Smooth muscle cell (in vitro differentiated cells): Measurements from ENCODE around the gene MOCS3. TPM values are rescaled to one million over a fixed set of nuclear protein-coding genes. Genes with fewer than 3 reads are reported as not detected.

Source experiments
- DNase-seq: peaks from one replicate; lab custom pipeline; 2025; ENCODE audit not compliant: unreplicated experiment; lab: John Stamatoyannopoulos, UW
- H2AFZ ChIP-seq: fragments of 200-600 bp; sonication (generic); 2 replicates; pipeline ENCODE4 v1.6.0; 2016; ENCODE audit warnings: antibody characterized with exemption, low read depth, mild to moderate bottlenecking
- H3F3A ChIP-seq: fragments of 200-600 bp; sonication (generic); 2 replicates; pipeline ENCODE4 v1.6.0; 2017; ENCODE audit warnings: antibody characterized with exemption, low read depth
- H3K27ac ChIP-seq: fragments of 200-600 bp; sonication (generic); 2 replicates; pipeline ENCODE4 v1.5.1; 2016; ENCODE audit warnings: low read depth, mild to moderate bottlenecking
- H3K27me3 ChIP-seq: fragments of 200-600 bp; sonication (generic); 2 replicates; pipeline ENCODE4 v1.6.1; 2016; ENCODE audit warnings: low read depth, mild to moderate bottlenecking
- H3K36me3 ChIP-seq: fragments of 200-600 bp; sonication (generic); 2 replicates; pipeline ENCODE4 v1.5.1; 2016; ENCODE audit warnings: low read depth
- H3K4me1 ChIP-seq: fragments of 200-600 bp; sonication (generic); 2 replicates; pipeline ENCODE4 v1.5.1; 2016; ENCODE audit warnings: low read depth
- H3K4me2 ChIP-seq: fragments of 200-600 bp; sonication (generic); 2 replicates; pipeline ENCODE4 v1.6.0; 2016; ENCODE audit warnings: mild to moderate bottlenecking
- H3K4me3 ChIP-seq: fragments of 200-600 bp; sonication (generic); 2 replicates; pipeline ENCODE4 v1.5.1; 2016; ENCODE audit warnings: mild to moderate bottlenecking
- H3K79me2 ChIP-seq: fragments of 200-600 bp; sonication (generic); 2 replicates; pipeline ENCODE4 v1.6.0; 2016; ENCODE audit warnings: low read depth, mild to moderate bottlenecking
- H3K9ac ChIP-seq: fragments of 200-600 bp; sonication (generic); 2 replicates; pipeline ENCODE4 v1.6.0; 2016; ENCODE audit warnings: low read depth
- H3K9me3 ChIP-seq: fragments of 200-600 bp; sonication (generic); replicated peaks from 2 replicates; pipeline ENCODE4 v1.5.1; 2016; ENCODE audit warnings: low read depth
- H4K20me1 ChIP-seq: fragments of 200-600 bp; sonication (generic); 2 replicates; pipeline ENCODE4 v1.6.0; 2016; ENCODE audit warnings: low read depth
- WGBS: methylation state at CpG from one replicate; pipeline ENCODE4 v1.1.7; 2016; ENCODE audit warnings: low lambda C conversion rate; 5-methylcytosine and 5-hydroxymethylcytosine counted together
- polyA plus RNA-seq: library from polyadenylated mRNA; unstranded; fragments of >200 nt; fragmentation: Nextera tagmentation; extraction: Ambion mirVana; gene quantifications from 2 replicates; pipeline ENCODE4 v1.2.1, GENCODE V29; 2016
- total RNA-seq: library from RNA; depleted of rRNA; stranded (reverse); fragments of >200 nt; gene quantifications from 2 replicates; pipeline ENCODE4 v1.2.3, GENCODE V29; 2014
- TF ChIP-seq, protein P1 (sequence below): fragments of 200-600 bp; sonication (generic); IDR thresholded peaks from 2 replicates; pipeline ENCODE4 v1.5.1; 2017; ENCODE audit warnings: borderline replicate concordance, mild to moderate bottlenecking, antibody characterized with exemption; ENCODE audit not compliant: insufficient read depth, poor library complexity, severe bottlenecking

The MOCS3 gene
- total and polyA plus RNA-seq, 2 experiments from 2014 or later, result 3.2 to 3.7 TPM

DNA sequence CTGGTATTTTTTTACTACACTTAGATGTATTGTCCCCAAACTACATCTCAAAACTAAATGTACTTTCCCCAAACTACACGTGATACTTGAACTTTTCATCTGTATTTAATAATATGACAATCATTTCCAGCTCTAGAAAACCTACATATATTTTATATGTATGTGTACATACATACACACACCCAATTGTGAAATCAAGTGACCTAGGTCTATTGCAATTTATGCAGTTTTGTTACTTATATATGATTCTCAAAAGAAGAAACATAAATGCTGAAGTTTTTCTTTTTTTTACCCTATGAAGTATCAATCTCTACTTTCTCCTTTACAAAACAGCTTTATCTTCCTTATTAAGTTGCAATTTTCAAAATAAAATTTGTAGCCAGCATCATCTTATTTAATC is 32.1 kb upstream of the MOCS3 start:
- Histone ChIP-seq H3F3A (peaks cover 21% of the 10 kb centered on the region), H3K27ac (peak overlapping the region; percentile 27), H2AFZ (no peak overlapping the region), H3K9me3 (no peaks in the 10 kb centered on the region), H3K4me2 (peak overlapping the region; percentile 91), H3K79me2 (peaks cover 90% of the 10 kb centered on the region), H3K4me1 (peaks cover 39% of the 10 kb centered on the region), H3K27me3 (no peaks in the 10 kb centered on the region), H3K9ac (no peak overlapping the region), H3K36me3 (no peaks in the 10 kb centered on the region), H3K4me3 (no peak overlapping the region), H4K20me1 (peaks cover 86% of the 10 kb centered on the region)
- TF ChIP-seq, protein P1, sequence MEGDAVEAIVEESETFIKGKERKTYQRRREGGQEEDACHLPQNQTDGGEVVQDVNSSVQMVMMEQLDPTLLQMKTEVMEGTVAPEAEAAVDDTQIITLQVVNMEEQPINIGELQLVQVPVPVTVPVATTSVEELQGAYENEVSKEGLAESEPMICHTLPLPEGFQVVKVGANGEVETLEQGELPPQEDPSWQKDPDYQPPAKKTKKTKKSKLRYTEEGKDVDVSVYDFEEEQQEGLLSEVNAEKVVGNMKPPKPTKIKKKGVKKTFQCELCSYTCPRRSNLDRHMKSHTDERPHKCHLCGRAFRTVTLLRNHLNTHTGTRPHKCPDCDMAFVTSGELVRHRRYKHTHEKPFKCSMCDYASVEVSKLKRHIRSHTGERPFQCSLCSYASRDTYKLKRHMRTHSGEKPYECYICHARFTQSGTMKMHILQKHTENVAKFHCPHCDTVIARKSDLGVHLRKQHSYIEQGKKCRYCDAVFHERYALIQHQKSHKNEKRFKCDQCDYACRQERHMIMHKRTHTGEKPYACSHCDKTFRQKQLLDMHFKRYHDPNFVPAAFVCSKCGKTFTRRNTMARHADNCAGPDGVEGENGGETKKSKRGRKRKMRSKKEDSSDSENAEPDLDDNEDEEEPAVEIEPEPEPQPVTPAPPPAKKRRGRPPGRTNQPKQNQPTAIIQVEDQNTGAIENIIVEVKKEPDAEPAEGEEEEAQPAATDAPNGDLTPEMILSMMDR, result no peak
- no peak for DNase-seq
- WGBS, result 93% methylated on average over 1 of the region's 1 CpG

DNA sequence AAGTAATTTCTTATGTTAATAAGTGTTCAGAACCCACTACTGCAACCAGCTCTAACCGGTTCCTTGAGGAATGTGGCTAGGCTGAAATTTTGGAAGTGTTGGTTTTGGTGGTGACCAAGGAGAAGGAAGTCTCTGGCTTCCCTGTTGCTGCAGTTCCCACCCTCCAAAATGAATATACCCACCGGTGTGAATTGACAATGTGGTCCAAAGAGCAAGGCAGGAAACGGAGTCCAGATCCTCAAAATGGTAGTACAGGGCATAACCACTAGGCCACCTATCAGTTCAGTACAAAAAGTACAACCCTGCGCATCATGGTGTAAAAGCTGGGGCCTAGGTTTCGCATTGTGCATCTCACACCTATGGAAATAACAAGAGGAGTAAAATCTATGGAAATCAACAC is 30.1 kb upstream of the MOCS3 start:
- Histone ChIP-seq H3K27ac (peak overlapping the region; percentile 43), H3K9me3 (no peaks in the 10 kb centered on the region), H3K36me3 (no peaks in the 10 kb centered on the region), H4K20me1 (peaks cover 67% of the 10 kb centered on the region), H3K4me1 (peaks cover 39% of the 10 kb centered on the region), H3K4me3 (peak overlapping the region; percentile 84), H3F3A (peaks cover 29% of the 10 kb centered on the region), H3K27me3 (no peaks in the 10 kb centered on the region), H3K4me2 (peak overlapping the region; percentile 91), H3K79me2 (peaks cover 71% of the 10 kb centered on the region), H2AFZ (no peak overlapping the region), H3K9ac (no peak overlapping the region)
- WGBS, result 82% methylated on average over 5 of the region's 5 CpGs
- TF ChIP-seq, protein P1, result no peak
- DNase-seq, result no peak

DNA sequence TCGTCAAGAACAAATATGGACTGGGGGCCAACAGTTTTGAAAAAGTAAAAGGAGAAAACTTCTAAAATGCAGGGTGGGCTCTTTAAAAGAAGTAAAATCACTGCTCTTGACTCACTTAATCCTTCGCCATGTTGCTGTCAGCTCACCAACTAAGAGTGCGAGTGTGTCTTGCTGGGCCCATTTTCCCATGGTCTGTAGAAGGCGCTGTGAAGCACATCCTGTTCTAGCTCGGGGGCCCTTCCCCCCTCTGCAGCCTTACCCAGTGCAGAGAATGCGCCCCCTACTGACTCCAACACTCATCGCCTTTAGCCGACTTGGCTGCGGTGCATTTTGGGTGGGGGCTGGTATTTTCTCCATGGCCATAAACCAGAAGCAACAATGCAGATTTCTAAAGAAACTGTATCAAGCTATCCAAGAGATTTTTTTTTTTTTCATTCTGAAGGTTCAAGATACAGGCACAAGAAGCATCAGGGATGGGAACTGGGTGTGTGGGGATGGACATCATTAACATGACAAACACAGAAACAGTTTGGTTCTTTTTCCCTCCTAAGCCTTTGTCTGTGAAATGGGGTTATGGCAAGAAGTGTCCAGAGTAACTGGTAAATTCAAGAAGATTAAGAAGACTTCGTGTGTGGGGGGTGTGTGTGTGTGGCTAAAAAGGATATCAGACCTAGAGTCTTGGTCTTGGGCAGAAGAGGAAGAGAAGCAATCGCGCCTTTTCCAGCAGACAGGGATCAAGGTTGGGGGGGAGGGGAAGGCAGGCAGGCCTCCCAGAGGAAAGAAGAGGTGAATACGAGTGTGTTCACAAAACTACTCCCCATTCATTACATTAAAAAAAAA is 29.1 kb upstream of the MOCS3 start:
- no peaks in the 10 kb centered on the region for H3K27me3 ChIP-seq
- peaks cover 39% of the 10 kb centered on the region for H3F3A ChIP-seq
- H3K4me2 ChIP-seq, result peak overlapping the region; percentile 91
- H2AFZ ChIP-seq, result no peak overlapping the region
- peaks cover 2% of the 10 kb centered on the region for H3K36me3 ChIP-seq
- H3K4me1 ChIP-seq, result peaks cover 39% of the 10 kb centered on the region
- WGBS, result 7% methylated on average over 13 of the region's 13 CpGs
- H3K4me3 ChIP-seq, result peak overlapping the region; percentile 84
- TF ChIP-seq, protein P1, result peak; percentile 92
- H3K9ac ChIP-seq, result peak overlapping the region; percentile 78
- peak overlapping the region; percentile 44 for H3K27ac ChIP-seq
- peak; percentile 52 for DNase-seq
- peaks cover 60% of the 10 kb centered on the region for H3K79me2 ChIP-seq
- H3K9me3 ChIP-seq, result no peaks in the 10 kb centered on the region
- H4K20me1 ChIP-seq, result peaks cover 56% of the 10 kb centered on the region
